Activated naive CD4-positive, alpha-beta T cell treated with anti-CD3 and anti-CD28 coated beads, Interleukin-2, amount 50 U/mL, for 24 hours (primary cell): ENCODE measurements around the gene GRID1.
"Not testable (repeated sequence)": the region's sequence is repeated elsewhere in the genome, so short reads cannot be mapped to it uniquely, and the experiment has no call there.

Source experiments
- H3K27ac Mint-ChIP-seq: one replicate; pipeline ENCODE4 v1.8.0; 2021; ENCODE audit warnings: mild to moderate bottlenecking, mixed read lengths
- H3K27me3 Mint-ChIP-seq: one replicate; pipeline ENCODE4 v1.8.0; 2021; ENCODE audit warnings: mixed read lengths
- H3K36me3 Mint-ChIP-seq: one replicate; pipeline ENCODE4 v1.8.0; 2021; ENCODE audit warnings: mixed read lengths
- H3K4me1 Mint-ChIP-seq: one replicate; pipeline ENCODE4 v1.8.0; 2021; ENCODE audit warnings: mixed read lengths
- H3K4me3 Mint-ChIP-seq: one replicate; pipeline ENCODE4 v1.8.0; 2021; ENCODE audit warnings: mild to moderate bottlenecking, mixed read lengths
- H3K9me3 Mint-ChIP-seq: one replicate; pipeline ENCODE4 v1.8.0; 2021; ENCODE audit warnings: mixed read lengths

The GRID1 gene

DNA sequence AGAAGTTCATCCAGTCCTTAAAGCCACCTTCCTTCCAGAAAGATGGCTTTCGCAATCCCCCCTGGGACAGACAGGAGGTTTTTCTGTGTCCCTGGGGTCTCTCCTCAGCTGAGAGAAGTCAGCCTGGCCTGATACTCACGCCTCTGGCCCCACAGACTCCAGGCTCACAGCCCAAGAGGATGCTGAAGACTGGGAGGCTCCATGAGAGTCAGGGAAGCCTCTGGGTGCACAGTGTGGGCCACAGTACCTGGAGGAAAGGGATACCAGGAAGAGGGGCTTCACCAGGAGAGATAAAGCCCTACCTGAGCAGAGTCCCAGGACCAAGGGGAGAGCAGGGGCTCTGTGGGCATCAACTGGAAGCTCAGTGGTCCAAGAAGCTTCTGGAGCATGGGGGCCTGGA lies 324.4 kb downstream of the GRID1 start:
- H3K4me3 Mint-ChIP-seq = no peak overlapping the region
- no peaks in the 10 kb centered on the region for H3K9me3 Mint-ChIP-seq
- H3K27me3 Mint-ChIP-seq = peaks cover 4% of the 10 kb centered on the region
- no peak overlapping the region for H3K27ac Mint-ChIP-seq
- no peaks in the 10 kb centered on the region for H3K36me3 Mint-ChIP-seq
- H3K4me1 Mint-ChIP-seq = peaks cover 10% of the 10 kb centered on the region

DNA sequence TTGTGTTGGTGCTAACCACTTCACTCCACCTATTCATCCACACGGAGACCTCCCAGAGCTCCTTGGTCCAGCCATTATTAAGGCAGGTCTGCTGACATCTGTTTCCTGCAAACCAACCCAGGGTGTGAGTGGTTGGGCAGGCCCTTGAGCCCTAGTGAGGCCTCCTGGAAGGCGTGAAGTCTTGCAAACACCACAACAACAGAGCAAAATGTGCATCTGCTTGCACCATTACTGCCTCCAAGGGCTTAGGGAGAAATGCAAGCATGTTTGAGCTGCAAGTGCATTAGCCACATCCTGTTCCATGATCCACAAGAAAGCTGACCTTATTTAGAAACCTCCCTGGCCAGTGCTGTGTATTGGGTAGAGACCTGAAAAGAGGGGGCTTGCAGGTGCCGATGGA lies 325.5 kb downstream of the GRID1 start:
- Mint-ChIP-seq H3K4me3 (no peak overlapping the region), H3K27me3 (peaks cover 4% of the 10 kb centered on the region), H3K36me3 (no peaks in the 10 kb centered on the region), H3K27ac (no peak overlapping the region), H3K4me1 (no peaks in the 10 kb centered on the region), H3K9me3 (no peaks in the 10 kb centered on the region)

DNA sequence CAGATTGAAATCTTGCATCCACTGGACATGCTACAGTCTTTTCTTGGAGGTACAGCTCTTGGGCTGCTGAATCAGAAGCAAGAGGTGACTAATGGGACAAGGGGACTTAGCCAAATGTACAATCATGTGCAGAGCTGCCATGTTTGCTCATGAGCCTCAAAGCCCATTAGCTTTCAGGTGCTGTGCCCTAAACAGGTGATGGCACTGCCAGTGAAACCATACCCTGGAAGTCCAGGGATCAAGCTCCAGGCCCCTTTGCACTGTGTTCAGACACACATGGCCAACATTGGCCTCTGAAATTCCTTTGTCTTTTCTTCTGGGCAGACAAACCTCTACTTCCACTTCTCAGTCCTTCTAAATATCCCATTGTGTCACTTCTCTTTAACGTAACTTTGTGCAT lies 328.2 kb downstream of the GRID1 start:
- Mint-ChIP-seq H3K27me3 (no peaks in the 10 kb centered on the region), H3K9me3 (no peaks in the 10 kb centered on the region), H3K27ac (no peak overlapping the region), H3K4me3 (no peak overlapping the region), H3K4me1 (no peaks in the 10 kb centered on the region), H3K36me3 (no peaks in the 10 kb centered on the region)

DNA sequence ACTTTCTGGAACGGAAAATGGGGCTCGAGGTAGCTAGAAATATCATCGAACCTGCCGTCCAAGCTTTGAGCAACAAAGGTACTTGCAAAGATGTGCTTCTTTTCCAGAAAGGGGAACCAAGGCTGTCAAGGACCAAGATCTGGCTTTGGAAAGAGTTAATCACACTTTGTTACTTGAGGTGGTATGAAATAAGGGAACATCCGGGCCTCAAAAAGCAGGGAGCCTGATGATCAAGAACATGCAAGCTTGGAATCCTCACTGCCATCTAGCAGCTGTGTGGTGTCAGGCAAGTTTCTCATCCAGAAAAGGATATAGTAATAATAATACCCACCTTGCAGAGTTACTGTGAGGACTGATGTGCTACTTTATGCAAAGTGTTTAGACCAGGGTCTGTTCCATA lies 329.5 kb downstream of the GRID1 start:
- H3K4me1 Mint-ChIP-seq = no peaks in the 10 kb centered on the region
- no peaks in the 10 kb centered on the region for H3K36me3 Mint-ChIP-seq
- no peaks in the 10 kb centered on the region for H3K9me3 Mint-ChIP-seq

DNA sequence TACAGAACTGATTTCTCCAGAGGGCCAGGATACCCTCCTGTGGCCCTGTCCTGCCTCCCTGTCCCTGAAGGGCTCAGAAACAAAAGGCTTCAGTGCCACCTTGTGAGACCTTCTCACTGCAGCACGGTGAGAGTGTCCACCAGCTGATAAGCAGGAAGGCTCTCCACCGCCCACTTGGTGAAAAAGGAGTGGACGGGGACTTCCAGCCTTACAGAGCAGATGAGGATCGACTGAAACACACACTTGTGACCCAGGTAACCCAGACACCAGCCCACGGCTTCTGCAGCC lies 330.1 kb downstream of the GRID1 start:
- H3K36me3 Mint-ChIP-seq = no peaks in the 10 kb centered on the region
- H3K27me3 Mint-ChIP-seq = peaks cover 1% of the 10 kb centered on the region
- no peaks in the 10 kb centered on the region for H3K4me1 Mint-ChIP-seq
- no peaks in the 10 kb centered on the region for H3K9me3 Mint-ChIP-seq
- H3K4me3 Mint-ChIP-seq = no peak overlapping the region
- no peak overlapping the region for H3K27ac Mint-ChIP-seq

More for the DNA sequence above, 329.5 kb downstream of the GRID1 start:
- H3K4me3 Mint-ChIP-seq = no peak overlapping the region
- no peak overlapping the region for H3K27ac Mint-ChIP-seq
- H3K27me3 Mint-ChIP-seq = no peaks in the 10 kb centered on the region

DNA sequence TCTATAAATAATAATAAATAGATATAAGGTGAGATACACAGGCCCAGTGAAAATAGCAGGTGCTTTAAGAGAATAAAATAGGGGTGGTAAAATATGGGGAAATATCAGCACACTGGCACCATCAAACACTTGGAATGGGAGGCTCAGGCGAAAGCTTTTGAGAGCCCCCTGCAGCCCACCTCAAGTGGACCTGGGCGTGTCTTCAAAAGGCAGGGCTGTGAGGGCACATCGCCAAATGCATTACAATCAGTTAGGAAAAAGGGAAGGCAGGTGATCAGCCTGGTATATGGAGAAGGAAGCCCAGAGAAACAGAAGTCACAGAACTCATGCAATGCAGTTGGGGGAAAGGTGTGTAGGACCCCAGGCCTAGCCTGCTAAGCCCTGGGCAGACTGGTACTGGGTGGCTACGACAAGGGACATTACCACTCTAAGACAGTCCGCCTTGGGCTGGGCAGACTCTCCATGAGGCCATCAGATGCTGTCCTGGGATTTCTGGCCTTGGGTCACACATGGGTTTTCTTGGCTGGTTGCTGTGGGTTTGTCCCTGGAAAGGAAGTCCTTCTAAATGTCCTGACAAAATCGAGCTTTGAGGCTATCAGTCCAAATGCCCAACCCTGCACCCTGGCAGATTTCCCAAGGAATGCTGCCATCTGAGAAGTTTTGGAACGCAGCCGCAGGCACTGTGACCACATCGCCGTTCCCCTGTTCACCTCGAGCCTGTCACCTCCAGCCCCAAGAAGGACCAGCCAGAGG lies 330.6 kb downstream of the GRID1 start:
- Mint-ChIP-seq H3K27me3 (peaks cover 1% of the 10 kb centered on the region), H3K4me1 (no peaks in the 10 kb centered on the region), H3K36me3 (no peaks in the 10 kb centered on the region), H3K27ac (no peak overlapping the region), H3K4me3 (no peak overlapping the region), H3K9me3 (no peaks in the 10 kb centered on the region)

DNA sequence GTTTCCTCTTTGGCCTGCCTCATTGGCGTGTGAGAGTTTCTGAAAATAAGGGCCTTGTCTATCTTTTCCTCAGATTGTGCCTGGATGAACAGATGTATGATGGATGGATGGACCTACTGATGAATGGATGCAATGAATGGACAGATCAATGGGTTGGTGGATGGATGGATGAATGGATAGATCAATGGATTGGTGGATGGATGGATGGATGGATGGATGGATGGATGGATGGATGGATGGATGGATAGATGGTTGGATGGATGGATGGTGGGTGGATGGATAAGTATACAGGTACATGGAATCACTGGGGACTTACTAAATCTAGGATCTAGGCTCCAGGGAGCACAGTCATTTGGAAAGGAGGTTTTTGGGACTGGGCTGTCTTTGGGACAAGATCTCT lies 331.9 kb downstream of the GRID1 start:
- Mint-ChIP-seq H3K27ac (no peak overlapping the region), H3K36me3 (no peaks in the 10 kb centered on the region), H3K27me3 (peaks cover 1% of the 10 kb centered on the region), H3K4me1 (no peaks in the 10 kb centered on the region), H3K9me3 (no peaks in the 10 kb centered on the region), H3K4me3 (no peak overlapping the region)

DNA sequence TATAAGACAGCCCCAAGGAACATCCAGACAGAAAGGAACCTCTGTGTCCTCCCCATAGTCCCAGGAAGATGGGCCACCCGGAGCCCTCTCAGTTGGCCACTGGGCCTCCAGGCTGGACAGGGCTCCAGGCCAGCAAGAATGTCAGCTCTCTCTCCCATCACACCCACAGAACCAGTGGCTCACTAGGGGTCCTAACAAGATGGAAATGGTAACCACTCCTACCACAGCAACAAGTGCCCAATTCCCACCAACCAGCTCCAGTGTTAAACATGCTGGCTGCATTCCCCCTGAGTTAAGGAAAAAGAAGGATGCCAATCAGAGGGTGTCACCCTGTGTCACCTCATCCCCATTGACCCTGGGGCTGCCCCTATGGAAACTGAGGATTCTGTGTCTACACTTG lies 333.0 kb downstream of the GRID1 start:
- H3K9me3 Mint-ChIP-seq = no peaks in the 10 kb centered on the region
- H3K36me3 Mint-ChIP-seq = no peaks in the 10 kb centered on the region
- no peak overlapping the region for H3K4me3 Mint-ChIP-seq
- no peak overlapping the region for H3K27ac Mint-ChIP-seq
- peaks cover 1% of the 10 kb centered on the region for H3K27me3 Mint-ChIP-seq
- no peaks in the 10 kb centered on the region for H3K4me1 Mint-ChIP-seq

DNA sequence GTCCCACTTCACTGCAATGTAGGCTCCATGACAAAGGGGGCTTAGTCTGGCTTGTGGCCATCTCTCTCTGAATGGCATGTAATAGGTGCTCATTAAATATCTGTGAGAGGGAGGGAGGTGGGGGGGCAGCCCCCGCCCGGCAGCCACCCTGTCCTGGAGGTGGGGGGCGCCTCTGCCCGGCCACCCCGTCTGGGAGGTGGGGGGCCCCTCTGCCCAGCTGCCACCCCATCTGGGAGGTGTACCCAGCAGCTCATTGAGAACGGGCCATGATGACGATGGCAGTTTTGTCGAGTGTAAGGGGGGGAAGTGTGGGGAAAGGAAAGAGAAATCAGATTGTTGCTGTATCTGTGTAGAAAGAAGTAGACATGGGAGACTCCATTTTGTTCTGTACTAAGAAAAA lies 334.5 kb downstream of the GRID1 start:
- not testable (repeated sequence) for H3K4me3 Mint-ChIP-seq, H3K27me3 Mint-ChIP-seq, H3K9me3 Mint-ChIP-seq, H3K36me3 Mint-ChIP-seq, H3K4me1 Mint-ChIP-seq, H3K27ac Mint-ChIP-seq

DNA sequence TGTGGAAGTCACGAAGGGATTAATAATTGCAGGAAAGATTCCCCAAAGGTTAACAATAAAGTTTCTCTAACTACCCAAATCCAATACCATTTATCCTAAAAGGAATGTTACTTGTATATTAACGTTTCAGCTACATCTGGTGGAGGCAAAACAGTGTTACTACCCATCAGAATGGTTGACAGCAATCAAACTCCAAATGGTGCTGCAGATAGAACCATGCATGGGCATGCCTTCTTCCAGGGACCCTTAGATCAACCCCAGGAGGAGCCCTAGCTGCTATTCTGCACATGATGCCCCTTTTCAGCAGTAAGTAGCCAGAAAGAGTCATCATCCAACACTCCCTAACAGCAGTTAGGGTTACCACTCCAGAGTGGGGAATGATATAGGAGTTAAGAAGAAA lies 336.3 kb downstream of the GRID1 start:
- H3K27me3 Mint-ChIP-seq = peaks cover 1% of the 10 kb centered on the region
- no peaks in the 10 kb centered on the region for H3K4me1 Mint-ChIP-seq
- no peak overlapping the region for H3K4me3 Mint-ChIP-seq
- no peaks in the 10 kb centered on the region for H3K36me3 Mint-ChIP-seq
- no peak overlapping the region for H3K27ac Mint-ChIP-seq
- no peaks in the 10 kb centered on the region for H3K9me3 Mint-ChIP-seq

DNA sequence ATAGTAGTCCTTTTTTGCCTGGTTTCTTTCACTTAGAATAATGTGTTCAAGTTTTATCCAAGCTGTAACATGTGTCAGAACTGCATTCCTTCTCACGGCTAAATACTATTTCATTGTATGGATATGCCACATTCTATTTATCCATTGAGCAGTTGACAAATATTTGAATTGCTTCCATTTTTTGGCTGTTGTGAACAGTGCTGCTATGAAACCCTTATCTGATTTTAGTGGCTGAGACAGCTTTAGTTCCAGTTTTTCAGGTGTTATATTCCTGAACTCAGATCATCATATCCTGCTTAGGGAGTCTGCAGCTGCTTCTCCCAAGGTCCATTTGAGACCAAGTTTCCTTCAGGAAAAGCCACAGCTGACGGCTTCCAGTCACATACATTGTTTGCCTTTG lies 339.2 kb downstream of the GRID1 start:
- Mint-ChIP-seq H3K9me3 (no peaks in the 10 kb centered on the region), H3K27ac (no peak overlapping the region), H3K4me1 (no peaks in the 10 kb centered on the region), H3K4me3 (no peak overlapping the region), H3K36me3 (no peaks in the 10 kb centered on the region), H3K27me3 (peaks cover 1% of the 10 kb centered on the region)

DNA sequence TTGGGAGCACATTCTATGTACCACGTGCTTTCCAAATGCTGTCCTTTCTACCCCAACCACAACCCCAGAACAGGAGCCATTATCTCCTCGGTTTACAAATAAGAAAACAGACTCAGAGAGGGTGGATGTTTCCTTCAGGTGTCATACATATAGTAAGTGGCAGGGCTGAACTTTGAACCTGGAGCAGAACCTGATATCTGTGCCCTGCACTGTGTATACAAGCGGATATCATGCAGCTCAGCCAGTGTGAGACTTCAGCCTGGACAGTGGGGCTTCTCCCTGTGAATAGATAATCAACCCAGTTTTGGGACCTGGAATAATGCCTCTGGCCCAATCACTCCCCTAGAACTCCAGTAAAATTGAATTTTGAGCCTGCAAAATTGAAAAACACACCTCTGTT lies 341.1 kb downstream of the GRID1 start:
- H3K9me3 Mint-ChIP-seq = no peaks in the 10 kb centered on the region
- H3K4me1 Mint-ChIP-seq = no peaks in the 10 kb centered on the region
- no peaks in the 10 kb centered on the region for H3K27me3 Mint-ChIP-seq
- H3K4me3 Mint-ChIP-seq = no peak overlapping the region
- no peak overlapping the region for H3K27ac Mint-ChIP-seq
- H3K36me3 Mint-ChIP-seq = no peaks in the 10 kb centered on the region

DNA sequence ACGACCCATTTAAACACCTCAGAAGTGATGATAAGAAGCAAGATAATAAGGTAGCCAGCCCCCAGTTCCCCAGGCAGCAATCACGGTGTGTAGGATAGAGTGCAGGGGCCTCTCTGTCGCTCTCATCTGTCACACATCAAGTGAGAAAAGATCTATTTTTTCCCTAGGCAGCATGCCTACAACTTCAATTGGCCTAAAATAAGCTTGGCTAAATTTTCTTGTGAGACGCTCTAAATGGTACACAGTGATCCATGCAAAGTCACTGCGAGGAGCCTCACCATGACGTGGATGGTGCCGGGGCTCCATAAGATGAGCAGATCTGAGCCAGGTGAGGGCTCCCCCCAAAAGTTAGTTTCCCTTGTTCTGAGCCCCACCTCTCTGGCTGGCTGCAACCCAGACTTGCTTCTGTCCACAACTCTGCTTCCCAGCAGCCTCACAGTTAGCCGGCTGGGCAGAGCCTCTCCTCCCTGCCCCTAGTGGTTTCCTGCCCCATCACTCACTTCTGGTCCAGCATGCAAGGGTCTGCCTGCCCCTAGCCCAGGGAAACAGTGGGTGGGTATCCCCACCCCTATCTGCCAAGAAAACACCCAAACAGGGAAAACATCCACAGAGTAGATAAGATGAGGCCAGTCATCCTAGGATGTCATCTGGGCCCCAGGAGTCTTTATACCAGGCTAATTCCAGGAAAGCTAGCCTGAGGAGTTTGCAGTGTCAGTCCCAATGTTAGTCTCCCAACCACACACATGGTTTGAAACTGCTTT lies 342.1 kb downstream of the GRID1 start:
- Mint-ChIP-seq H3K36me3 (no peaks in the 10 kb centered on the region), H3K4me1 (no peaks in the 10 kb centered on the region), H3K27me3 (no peaks in the 10 kb centered on the region), H3K4me3 (no peak overlapping the region), H3K9me3 (no peaks in the 10 kb centered on the region), H3K27ac (no peak overlapping the region)

DNA sequence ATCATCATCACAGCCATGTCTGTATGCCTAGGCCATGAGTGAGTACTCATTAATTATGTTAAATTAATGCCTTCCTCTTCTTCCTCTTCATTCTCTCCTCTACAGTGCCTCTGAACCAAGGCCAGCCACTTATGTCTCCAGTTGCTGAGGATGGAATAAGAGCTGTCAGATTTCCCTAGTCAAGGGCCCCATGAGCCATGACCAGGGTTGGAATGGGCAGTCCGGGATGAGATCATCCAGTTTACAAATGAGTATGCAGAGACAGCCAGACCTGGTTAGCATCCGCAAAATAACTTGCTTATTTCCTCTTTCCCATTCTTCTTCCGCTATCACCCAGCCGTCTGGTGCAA lies 342.7 kb downstream of the GRID1 start:
- H3K4me3 Mint-ChIP-seq = no peak overlapping the region
- no peak overlapping the region for H3K27ac Mint-ChIP-seq
- H3K36me3 Mint-ChIP-seq = no peaks in the 10 kb centered on the region
- H3K4me1 Mint-ChIP-seq = no peaks in the 10 kb centered on the region
- H3K27me3 Mint-ChIP-seq = no peaks in the 10 kb centered on the region
- H3K9me3 Mint-ChIP-seq = no peaks in the 10 kb centered on the region

DNA sequence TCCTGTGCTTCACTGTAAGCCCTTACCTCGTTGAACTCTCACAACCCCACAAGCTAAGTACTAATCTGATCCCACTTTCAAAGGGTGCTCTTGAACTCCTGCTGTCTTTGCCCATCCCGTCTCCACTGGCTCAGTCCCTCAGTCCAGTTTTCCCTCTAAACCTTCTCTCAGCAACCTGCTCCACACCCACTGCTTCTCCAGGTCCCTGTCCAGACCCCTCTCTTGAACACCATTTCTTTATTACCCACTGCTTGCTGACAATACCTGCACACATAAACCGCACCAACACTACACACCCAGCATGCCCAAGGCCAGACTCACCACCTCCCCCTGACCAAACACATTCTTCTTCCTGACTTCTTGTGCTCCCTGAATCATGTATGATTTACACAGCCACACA lies 343.3 kb downstream of the GRID1 start:
- H3K27ac Mint-ChIP-seq = no peak overlapping the region
- H3K4me3 Mint-ChIP-seq = no peak overlapping the region
- no peaks in the 10 kb centered on the region for H3K27me3 Mint-ChIP-seq
- H3K36me3 Mint-ChIP-seq = no peaks in the 10 kb centered on the region
- H3K4me1 Mint-ChIP-seq = no peaks in the 10 kb centered on the region
- H3K9me3 Mint-ChIP-seq = no peaks in the 10 kb centered on the region

DNA sequence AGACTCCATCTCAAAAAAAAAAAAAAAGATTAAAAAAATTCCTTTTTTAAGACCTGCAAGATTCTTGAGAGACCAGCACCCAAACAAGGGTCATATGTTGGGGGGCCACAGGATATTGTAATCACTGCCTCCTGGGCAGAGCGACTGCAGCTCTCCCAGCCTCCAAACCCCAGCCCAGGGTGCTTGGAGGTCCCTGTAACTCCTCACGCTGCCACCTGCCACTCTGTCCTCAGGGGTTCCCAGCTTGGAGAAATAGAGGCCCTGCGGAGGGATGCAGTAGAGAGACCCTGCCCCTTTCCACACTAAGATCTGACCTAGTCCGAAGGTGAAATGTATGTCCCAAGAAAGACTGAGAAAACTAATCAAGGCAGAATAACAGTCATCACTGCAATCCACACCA lies 343.7 kb downstream of the GRID1 start:
- Mint-ChIP-seq H3K4me1 (no peaks in the 10 kb centered on the region), H3K4me3 (no peak overlapping the region), H3K9me3 (no peaks in the 10 kb centered on the region), H3K27me3 (no peaks in the 10 kb centered on the region), H3K36me3 (no peaks in the 10 kb centered on the region), H3K27ac (no peak overlapping the region)

DNA sequence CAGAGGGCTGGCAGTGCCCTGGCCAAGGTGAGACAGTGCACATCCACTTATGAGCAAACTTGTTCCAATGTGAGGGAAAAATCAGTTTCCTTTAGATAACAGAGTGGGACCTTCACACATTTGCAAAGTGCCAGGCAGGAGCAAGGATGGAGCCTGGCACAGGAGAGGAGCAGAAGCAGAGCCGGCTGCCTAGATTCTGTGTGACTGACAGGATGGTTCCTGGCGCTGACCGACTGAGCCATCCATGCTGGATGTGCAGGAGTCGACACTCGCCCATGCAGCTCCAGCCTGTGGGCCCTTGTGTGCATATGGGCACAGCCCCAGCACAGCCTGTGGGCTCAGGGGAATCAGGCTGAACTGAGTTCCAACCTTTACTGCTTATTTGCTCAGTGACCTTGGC lies 346.5 kb downstream of the GRID1 start:
- Mint-ChIP-seq H3K27me3 (no peaks in the 10 kb centered on the region), H3K4me3 (no peak overlapping the region), H3K27ac (no peak overlapping the region), H3K4me1 (no peaks in the 10 kb centered on the region), H3K9me3 (no peaks in the 10 kb centered on the region), H3K36me3 (no peaks in the 10 kb centered on the region)
